ENCODE measurements around the gene MYO1B. TPM values are rescaled to one million over a fixed set of nuclear protein-coding genes. Genes with fewer than 3 reads are reported as not detected.
A peak's percentile ranks its signal among the peaks of the same experiment; 100 is the strongest.

The MYO1B gene
- total and polyA plus RNA-seq, 4 donors, result 46.0 to 286 (median 88.1) TPM

- H3K36me3 ChIP-seq (ENCODE audit: control insufficient read depth in 4 of 4, insufficient read depth in 4 of 4, low read length in 4 of 4), result peaks cover 1 to 21% (median 8%) of the 10 kb centered on the region in 4 donors
- peak in 2 of 3 donors; percentile 94 for DNase-seq
- no peak overlapping the region for H3K4me3 ChIP-seq
- no peak overlapping the region for H3K27ac ChIP-seq (ENCODE audit: low read depth in 1 of 2, low read length in 1 of 2)
- H3K27me3 ChIP-seq (ENCODE audit: control insufficient read depth in 3 of 3, insufficient read depth in 3 of 3, low read length in 2 of 3), result no peaks in the 10 kb centered on the region
- no peak for ATAC-seq (ENCODE audit: insufficient read depth, low FRiP score)
- WGBS, 2 donors, result 68 to 76% methylated on average over 2 of the region's 2 CpGs
- H3K9me3 ChIP-seq (ENCODE audit: control insufficient read depth in 4 of 4, insufficient read depth in 3 of 4, low read length in 3 of 4), result peaks cover 0 to 5% (median 0%) of the 10 kb centered on the region in 4 donors
- H3K9ac ChIP-seq (ENCODE audit: insufficient read depth in 1 of 2, low read length in 2 of 2), result peak overlapping the region in 1 of 2 donors; percentile 51
- peaks cover 4 to 35% (median 16%) of the 10 kb centered on the region in 5 donors for H3K4me1 ChIP-seq (ENCODE audit: control insufficient read depth in 5 of 5, insufficient read depth in 5 of 5, low read length in 5 of 5)
- TF ChIP-seq CTCF (IDR thresholded peaks at IDR 0.05; ENCODE audit: control extremely low read depth, extremely low read depth), result no peak
These were observed 113.9 kb downstream of the MYO1B start for GRCh38 chr2:191359133-191359532.

GRCh38 chr2:191360918-191361317 lies 115.7 kb downstream of the MYO1B start:
- TF ChIP-seq CTCF (IDR thresholded peaks at IDR 0.05; ENCODE audit: control extremely low read depth, extremely low read depth), result no peak
- peak; percentile 41 for ATAC-seq (ENCODE audit: insufficient read depth, low FRiP score)
- no peak for DNase-seq
- Histone ChIP-seq H3K27ac (ENCODE audit: low read depth in 1 of 2, low read length in 1 of 2) (no peak overlapping the region), H3K4me1 (ENCODE audit: control insufficient read depth in 5 of 5, insufficient read depth in 5 of 5, low read length in 5 of 5) (peaks cover 4 to 35% (median 17%) of the 10 kb centered on the region in 5 donors), H3K9ac (ENCODE audit: insufficient read depth in 1 of 2, low read length in 2 of 2) (no peak overlapping the region), H3K4me3 (no peak overlapping the region), H3K36me3 (ENCODE audit: control insufficient read depth in 4 of 4, insufficient read depth in 4 of 4, low read length in 4 of 4) (peaks cover 0 to 28% (median 12%) of the 10 kb centered on the region in 4 donors), H3K27me3 (ENCODE audit: control insufficient read depth in 3 of 3, insufficient read depth in 3 of 3, low read length in 2 of 3) (no peaks in the 10 kb centered on the region), H3K9me3 (ENCODE audit: control insufficient read depth in 4 of 4, insufficient read depth in 3 of 4, low read length in 3 of 4) (peaks cover 0 to 3% (median 0%) of the 10 kb centered on the region in 4 donors)
- 66 to 94% methylated on average over 2 of the region's 2 CpGs for WGBS, 2 donors

DNA sequence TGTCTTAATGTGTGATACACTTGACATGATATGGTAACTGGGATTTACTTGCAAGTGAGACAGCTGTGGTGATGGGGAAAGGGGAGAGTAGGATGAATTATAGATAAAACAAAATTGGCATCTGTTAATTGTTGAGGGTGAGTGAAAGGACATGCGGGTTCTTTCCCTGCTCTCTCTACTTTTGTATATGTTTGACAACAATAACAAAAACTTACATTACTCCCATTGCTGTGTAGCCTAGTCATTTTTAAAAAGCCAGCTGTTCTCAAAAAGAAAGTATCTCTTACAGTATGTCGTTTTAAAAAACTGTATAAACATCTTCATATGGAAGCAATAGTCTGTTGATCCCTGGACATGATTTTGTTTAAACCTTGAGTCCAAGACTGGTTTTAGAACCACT lies 117.6 kb downstream of the MYO1B start:
- peak in 1 of 3 donors; percentile 42 for DNase-seq
- Histone ChIP-seq H3K9ac (ENCODE audit: insufficient read depth in 1 of 2, low read length in 2 of 2) (no peak overlapping the region), H3K36me3 (ENCODE audit: control insufficient read depth in 4 of 4, insufficient read depth in 4 of 4, low read length in 4 of 4) (peaks cover 0 to 30% (median 12%) of the 10 kb centered on the region in 4 donors), H3K27me3 (ENCODE audit: control insufficient read depth in 3 of 3, insufficient read depth in 3 of 3, low read length in 2 of 3) (no peaks in the 10 kb centered on the region), H3K4me3 (no peak overlapping the region), H3K9me3 (ENCODE audit: control insufficient read depth in 4 of 4, insufficient read depth in 3 of 4, low read length in 3 of 4) (peaks cover 0 to 3% (median 0%) of the 10 kb centered on the region in 4 donors), H3K27ac (ENCODE audit: low read depth in 1 of 2, low read length in 1 of 2) (no peak overlapping the region), H3K4me1 (ENCODE audit: control insufficient read depth in 5 of 5, insufficient read depth in 5 of 5, low read length in 5 of 5) (peaks cover 4 to 28% (median 12%) of the 10 kb centered on the region in 5 donors)
- no peak for TF ChIP-seq CTCF (IDR thresholded peaks at IDR 0.05; ENCODE audit: control extremely low read depth, extremely low read depth)
- WGBS, 2 donors, result 84 to 86% methylated on average over 2 of the region's 2 CpGs
- no peak for ATAC-seq (ENCODE audit: insufficient read depth, low FRiP score)

GRCh38 chr2:191363267-191363666 lies 118.1 kb downstream of the MYO1B start:
- TF ChIP-seq CTCF (IDR thresholded peaks at IDR 0.05; ENCODE audit: control extremely low read depth, extremely low read depth), result no peak
- ATAC-seq (ENCODE audit: insufficient read depth, low FRiP score), result no peak
- no peak overlapping the region for H3K27ac ChIP-seq (ENCODE audit: low read depth in 1 of 2, low read length in 1 of 2)
- peaks cover 0 to 3% (median 0%) of the 10 kb centered on the region in 4 donors for H3K9me3 ChIP-seq (ENCODE audit: control insufficient read depth in 4 of 4, insufficient read depth in 3 of 4, low read length in 3 of 4)
- no peak for DNase-seq
- H3K36me3 ChIP-seq (ENCODE audit: control insufficient read depth in 4 of 4, insufficient read depth in 4 of 4, low read length in 4 of 4), result peaks cover 0 to 32% (median 12%) of the 10 kb centered on the region in 4 donors
- 39 to 72% methylated on average over 3 of the region's 3 CpGs for WGBS, 2 donors
- H3K9ac ChIP-seq (ENCODE audit: insufficient read depth in 1 of 2, low read length in 2 of 2), result no peak overlapping the region
- H3K4me3 ChIP-seq, result no peak overlapping the region
- peaks cover 3 to 24% (median 8%) of the 10 kb centered on the region in 5 donors for H3K4me1 ChIP-seq (ENCODE audit: control insufficient read depth in 5 of 5, insufficient read depth in 5 of 5, low read length in 5 of 5)
- H3K27me3 ChIP-seq (ENCODE audit: control insufficient read depth in 3 of 3, insufficient read depth in 3 of 3, low read length in 2 of 3), result no peaks in the 10 kb centered on the region
